NK-92 treated with Interleukin-12 subunit alpha and Interleukin-12 subunit beta, amount 100 ng/mL, for 24 hours (cell line): ENCODE results near the gene FBXL7.
"Not testable (repeated sequence)": the region's sequence is repeated elsewhere in the genome, so short reads cannot be mapped to it uniquely, and the experiment has no call there.

ENCODE experiments used
- DNase-seq: peaks from one replicate; lab custom pipeline; 2025; lab: John Stamatoyannopoulos, UW

FBXL7 gene

GRCh38 chr5:15819617-15820016, 319.6 kb downstream of the FBXL7 start:
- no peak for DNase-seq

GRCh38 chr5:15821506-15821905, 321.5 kb downstream of the FBXL7 start:
- DNase-seq, result no peak

- DNase-seq, result no peak
Measured at GRCh38 chr5:15823398-15823797, 323.4 kb downstream of the FBXL7 start.

- DNase-seq, result no peak
Measured at GRCh38 chr5:15827741-15828140, 327.8 kb downstream of the FBXL7 start.

- DNase-seq, result no peak
Measured at GRCh38 chr5:15831408-15831807, 331.4 kb downstream of the FBXL7 start.

- no peak for DNase-seq
Measured at GRCh38 chr5:15833365-15833764, 333.4 kb downstream of the FBXL7 start.

GRCh38 chr5:15834596-15835245, 334.7 kb downstream of the FBXL7 start:
- DNase-seq, result no peak

GRCh38 chr5:15835514-15835913, 335.5 kb downstream of the FBXL7 start:
- no peak for DNase-seq

- no peak for DNase-seq
Measured at GRCh38 chr5:15837551-15838289, 337.7 kb downstream of the FBXL7 start.

- no peak for DNase-seq
Measured at GRCh38 chr5:15844253-15844652, 344.3 kb downstream of the FBXL7 start.

- no peak for DNase-seq
Measured at GRCh38 chr5:15844871-15845270, 344.9 kb downstream of the FBXL7 start.

- no peak for DNase-seq
Measured at GRCh38 chr5:15850536-15850935, 350.6 kb downstream of the FBXL7 start.

- no peak for DNase-seq
Measured at GRCh38 chr5:15850939-15851341, 351.0 kb downstream of the FBXL7 start.

GRCh38 chr5:15852217-15852616, 352.2 kb downstream of the FBXL7 start:
- no peak for DNase-seq

GRCh38 chr5:15852949-15853348, 353.0 kb downstream of the FBXL7 start:
- no peak for DNase-seq

- no peak for DNase-seq
Measured at GRCh38 chr5:15858326-15858725, 358.3 kb downstream of the FBXL7 start.

GRCh38 chr5:15864536-15865215, 364.7 kb downstream of the FBXL7 start:
- no peak for DNase-seq

GRCh38 chr5:15872259-15872658, 372.3 kb downstream of the FBXL7 start:
- DNase-seq, result not testable (repeated sequence)

- DNase-seq, result no peak
Measured at GRCh38 chr5:15877914-15878313, 377.9 kb downstream of the FBXL7 start.

GRCh38 chr5:15880201-15880600, 380.2 kb downstream of the FBXL7 start:
- DNase-seq, result no peak

- DNase-seq, result no peak
Measured at GRCh38 chr5:15885156-15885555, 385.2 kb downstream of the FBXL7 start.

GRCh38 chr5:15886156-15886555, 386.2 kb downstream of the FBXL7 start:
- no peak for DNase-seq

- no peak for DNase-seq
Measured at GRCh38 chr5:15887093-15887492, 387.1 kb downstream of the FBXL7 start.
